Anterior cingulate cortex (tissue), 58 donors: Measurements from ENCODE around the gene SFI1.
"Not testable (repeated sequence)": the region's sequence is repeated elsewhere in the genome, so short reads cannot be mapped to it uniquely, and the experiment has no call there.

Experiments
- DNase-seq, 58 donors: peaks; one replicate each; lab custom pipeline; 2025; lab: John Stamatoyannopoulos, UW

SFI1 gene

DNA sequence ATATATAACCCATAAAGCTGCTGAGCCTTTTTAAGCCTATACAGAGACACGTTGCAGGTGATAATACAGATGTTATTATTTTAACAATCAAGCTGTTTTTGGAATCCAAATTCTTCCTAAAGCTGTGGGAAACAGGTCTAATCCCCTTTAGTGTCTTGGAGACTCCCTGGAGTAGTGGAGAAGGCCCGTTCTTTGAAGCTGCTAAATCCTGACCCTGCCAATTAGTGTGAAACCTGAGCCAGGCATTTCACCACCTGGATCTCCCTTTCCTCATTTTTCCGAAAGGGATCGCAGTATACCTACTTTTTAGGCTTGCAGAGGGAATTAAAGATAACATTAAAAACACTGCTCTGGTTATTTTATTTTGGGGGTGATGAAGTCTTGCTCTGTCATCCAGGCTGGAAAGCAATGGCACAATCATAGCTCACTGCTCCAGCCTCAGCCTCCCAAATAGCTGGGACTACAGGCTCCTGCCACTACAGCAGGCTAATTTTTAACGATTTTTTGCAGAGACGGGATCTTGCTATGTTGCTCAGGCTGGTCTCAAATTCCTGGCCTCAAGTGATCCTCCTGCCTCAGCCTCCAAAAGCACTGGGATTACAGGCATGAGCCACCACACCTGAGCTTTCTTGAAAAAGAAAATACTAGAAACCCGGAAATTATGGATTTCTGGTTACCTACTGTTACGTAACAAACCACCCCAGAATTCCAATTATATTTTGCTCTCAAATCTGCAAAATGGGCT, 4.9 kb upstream of the SFI1 start:
- no peak for DNase-seq

DNA sequence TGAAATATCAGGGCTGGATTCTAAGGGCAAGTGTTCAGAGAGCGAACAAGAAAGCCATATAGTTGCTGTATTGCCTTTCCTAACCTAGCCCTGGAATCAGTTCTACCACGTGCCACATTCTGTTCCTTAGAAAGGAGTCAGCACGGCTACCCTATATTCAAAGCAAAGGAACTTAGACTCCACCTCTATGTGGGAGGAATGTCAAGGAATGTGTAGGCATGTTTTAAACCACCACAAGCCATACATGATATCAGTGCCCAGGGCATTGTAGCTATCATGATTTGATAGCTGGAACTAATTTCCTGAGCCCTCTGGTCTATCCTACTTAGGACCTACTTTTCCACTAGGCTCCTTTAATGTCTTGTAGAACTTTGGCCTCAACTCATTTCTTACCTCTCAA, 4.2 kb upstream of the SFI1 start:
- no peak for DNase-seq

DNA sequence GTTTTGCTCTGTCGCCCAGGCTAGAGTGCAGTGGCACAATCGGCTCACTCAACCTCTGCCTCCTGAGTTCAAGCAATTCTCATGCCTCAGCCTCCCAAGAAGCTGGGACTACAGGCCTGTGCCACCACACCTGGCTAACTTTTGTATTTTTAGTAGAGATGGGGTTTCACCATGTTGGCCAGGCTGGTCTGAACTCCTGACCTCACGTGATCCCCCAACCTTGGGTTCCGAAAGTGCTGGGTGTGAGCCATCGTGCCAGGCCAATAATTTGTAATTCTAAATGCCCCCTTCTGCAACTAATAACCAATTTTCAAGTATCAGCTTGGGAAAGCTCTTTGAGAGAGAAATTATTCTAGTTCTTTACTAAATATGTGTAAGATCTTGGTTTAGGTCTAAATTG, 3.0 kb upstream of the SFI1 start:
- DNase-seq, result not testable (repeated sequence)

DNA sequence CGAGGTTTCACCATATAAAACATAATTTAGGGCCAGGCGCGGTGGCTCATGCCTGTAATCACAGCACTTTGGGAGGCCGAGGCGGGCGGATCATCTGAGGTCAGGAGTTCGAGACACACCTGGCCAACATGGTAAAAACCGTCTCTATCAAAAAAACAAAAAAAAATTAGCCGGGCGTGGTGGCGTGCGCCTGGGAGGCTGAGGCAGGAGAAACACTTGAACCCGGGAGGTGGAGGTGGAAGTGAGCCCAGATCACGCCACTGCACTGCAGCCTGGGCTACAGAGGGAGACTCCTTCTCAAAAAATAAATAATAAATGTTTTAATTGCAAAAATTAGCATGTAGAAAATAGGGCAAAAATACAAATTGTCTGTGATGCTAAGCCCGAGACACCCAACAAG, 993 bp upstream of the SFI1 start:
- DNase-seq, result no peak

DNA sequence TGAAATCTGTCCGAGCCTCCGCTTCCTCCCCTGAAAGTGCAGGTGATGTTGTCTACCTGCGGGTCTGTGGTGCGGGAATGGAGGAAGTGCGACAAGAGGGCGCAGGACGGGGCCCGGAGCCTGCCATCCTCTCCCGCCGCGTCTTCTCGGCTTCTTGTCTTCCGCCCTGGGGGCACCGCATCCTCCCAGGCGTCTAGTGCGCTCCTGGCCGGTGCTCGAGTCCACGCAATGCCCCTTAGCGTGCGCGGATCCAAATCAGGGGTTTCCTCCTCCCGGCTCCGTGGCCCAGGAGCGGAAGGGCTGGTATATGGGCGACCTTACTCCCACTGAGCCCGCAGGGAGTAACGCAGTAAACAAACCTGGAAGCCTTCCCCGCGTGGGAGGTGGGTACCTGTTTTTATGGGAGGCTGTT, 405 bp downstream of the SFI1 start:
- DNase-seq, result peak in 12 of 58 donors; percentile 10 to 44 (median 36)

DNA sequence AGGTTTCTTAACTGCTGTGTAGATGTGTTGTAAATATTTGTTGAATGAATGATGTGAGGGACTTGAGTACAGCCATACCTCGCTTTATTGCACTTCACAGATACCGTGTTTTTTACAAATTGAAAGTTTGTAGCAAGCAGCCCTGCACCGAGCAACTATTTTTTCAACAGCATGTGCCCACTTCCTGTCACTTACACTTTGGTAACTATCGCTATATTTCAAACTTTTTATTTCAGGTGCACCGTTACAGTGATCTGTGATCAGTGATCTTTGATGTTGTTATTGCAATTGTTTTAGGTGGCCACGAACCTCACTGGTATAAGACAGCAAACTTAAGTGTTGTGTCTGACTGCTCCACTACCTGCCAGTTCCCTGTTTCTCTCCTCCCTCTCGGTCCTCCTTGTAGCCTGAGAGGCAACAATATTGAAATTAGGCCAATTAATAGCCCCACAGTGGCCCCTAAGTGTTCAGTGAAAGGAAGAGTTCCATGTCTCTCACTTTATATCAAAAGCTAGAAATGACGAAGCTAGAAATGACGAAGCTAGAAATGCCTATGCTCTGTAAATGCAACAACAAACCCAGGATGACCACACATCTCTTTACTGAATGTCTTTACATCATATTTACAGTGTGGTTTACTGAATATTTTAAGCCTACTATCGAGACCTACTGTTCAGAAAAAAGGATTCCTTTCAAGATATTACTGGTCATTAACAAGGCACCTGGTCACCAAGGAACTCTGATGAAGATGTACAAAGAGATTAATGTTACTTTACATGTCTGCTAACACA, 1.0 kb downstream of the SFI1 start:
- no peak for DNase-seq

DNA sequence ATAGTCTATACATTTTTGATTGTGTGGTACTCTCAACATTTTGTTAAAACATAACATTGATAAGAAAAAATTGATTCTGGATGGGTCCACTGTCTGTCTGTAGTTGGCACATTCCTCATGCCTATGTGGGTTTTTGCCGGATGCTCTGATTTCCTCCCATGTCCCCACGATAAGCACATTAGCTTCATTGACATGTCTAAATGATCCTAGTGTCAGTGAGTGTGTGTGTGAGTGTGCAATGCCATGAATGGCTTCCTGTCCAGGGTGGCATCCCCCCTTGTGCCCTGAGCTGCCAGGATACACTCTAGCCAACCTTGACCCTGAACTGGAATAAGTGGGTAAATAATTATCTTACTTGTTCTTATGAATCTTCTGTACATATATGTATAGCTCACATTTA, 5.4 kb downstream of the SFI1 start:
- no peak for DNase-seq

DNA sequence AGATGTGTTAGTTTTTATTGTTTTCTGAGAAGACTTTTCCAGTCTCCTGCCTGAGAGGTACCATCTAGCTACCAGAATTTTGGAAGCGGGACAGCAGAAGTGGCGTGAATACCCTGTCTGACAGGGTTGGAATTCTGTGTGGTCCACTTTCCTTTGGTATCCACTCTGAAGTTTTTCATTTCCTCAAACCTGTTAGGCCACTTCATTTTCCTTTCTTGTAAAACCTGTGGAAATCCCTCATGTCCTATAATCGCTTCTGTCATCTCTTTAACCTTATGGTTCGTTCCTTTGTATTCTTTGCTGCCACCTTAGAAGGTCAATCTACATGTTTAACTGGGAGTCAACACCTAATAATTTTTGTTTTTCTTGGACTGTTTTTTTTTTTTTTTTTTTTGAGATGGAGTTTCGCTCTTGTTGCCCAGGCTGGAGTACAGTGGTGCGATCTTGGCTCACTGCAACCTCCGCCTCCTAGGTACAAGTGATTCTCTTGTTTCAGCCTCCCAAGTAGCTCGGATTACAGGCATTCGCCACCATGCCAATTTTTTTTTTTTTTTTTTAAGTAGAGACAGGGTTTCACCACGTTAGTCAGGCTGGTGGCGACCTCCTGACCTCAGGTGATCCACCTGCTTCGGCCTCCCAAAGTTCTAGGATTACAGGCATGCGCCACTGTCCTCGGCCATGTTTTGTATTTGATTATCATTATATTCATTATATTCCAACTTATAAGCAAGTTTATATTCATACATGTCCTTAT, 7.1 kb downstream of the SFI1 start:
- no peak for DNase-seq

DNA sequence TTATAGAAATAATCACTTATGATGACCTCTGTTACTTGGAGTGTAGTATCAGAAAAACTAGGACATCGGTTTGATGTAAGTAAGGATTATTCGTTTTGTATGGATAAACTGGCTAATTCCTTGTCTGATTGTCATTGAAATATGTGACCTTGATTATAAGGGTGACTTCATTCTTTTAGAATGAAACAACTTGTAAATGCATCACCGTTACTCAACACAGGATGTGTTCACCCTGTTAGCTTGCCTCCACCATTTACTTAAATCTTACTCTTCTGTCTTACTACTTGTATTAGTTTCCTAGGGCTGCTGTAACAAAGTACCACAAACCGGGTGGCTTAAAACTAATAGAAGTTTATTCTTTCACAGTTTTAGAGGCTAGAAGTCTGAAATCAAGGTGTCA, 7.9 kb downstream of the SFI1 start:
- DNase-seq, result no peak

DNA sequence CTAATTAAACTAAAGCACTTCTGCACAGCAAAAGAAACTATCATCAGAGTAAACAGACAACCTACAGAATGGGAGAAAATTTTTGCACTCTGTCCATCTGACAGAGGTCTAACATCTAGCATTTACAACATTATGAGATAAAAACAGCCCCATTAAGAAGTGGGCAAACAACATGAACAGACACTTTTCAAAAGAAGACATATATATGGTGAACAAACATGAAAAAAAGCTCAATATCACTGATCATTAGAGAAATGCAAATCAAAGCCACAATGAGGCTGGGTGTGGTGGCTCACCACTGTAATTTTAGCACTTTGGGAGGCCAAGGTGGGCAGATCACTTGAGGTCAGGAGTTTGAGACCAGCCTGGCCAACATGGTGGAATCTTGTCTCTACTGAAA, 11.2 kb downstream of the SFI1 start:
- not testable (repeated sequence) for DNase-seq

DNA sequence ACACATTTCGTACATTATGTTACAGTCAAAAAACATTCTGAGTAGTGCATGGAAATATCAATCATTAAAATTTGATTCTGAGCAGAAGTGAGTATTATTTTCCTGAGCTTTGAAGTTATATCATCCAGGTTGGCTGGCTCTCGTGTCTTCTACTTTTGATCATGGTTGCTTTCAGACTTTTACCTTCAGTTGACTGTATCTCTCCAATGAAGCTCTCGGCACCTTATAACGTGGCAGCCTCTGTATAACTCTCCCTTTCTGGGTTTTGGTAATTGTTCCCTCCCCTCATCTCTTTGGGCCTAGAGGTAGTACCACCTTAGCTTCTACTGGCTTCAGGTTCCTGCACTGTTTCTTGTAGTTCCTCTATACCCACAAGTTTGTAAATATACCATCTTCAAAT, 12.2 kb downstream of the SFI1 start:
- DNase-seq, result no peak

DNA sequence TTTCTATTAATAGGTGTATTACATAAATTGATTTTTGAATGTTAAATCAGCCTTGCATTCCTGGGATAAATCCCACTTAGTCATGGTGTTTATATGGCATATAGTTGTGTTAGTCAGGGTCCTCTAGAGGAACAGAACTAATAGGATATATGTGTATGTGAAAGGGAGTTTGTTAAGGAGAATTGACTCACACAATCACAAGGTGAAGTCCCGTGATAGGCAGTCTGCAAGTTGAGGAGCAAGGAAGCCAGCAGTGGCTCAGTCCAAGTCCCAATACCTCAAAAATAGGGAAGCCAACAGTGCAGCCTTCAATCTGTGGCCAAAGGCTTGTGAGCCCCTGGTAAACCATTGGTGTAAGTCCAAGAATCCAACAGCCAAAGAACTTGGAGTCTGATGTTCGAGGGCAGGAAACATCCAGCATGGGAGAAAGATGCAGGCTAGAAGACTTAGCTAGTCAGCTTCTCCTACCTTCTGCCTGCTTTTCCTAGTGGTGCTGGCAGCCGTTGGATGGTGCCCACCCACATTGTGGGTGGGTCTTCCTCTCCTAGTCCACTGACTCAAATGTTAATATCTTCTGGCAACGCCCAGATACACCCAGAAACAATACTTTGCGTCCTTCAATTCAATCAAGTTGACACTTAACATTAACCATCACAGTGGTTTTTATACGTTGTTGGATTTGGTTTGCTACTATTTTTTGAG, 12.9 kb downstream of the SFI1 start:
- no peak for DNase-seq

DNA sequence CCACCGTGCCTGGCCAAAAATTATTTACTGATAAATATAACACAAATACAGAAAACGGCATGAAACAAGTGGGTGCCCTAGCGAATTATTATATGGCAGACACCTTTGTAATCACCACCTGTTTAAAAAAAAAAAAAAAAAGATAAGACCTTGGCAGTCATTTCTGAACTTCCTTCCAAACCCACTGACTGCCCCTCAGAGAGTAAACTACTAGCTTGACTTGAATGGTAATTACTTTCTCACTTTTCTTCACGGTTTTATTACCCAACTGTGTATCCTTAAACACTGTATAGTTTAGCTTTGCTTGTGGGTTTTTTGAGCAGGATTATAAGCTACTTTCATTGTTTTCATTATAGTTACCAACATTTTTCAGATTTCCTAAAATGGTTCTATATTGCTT, 23.7 kb downstream of the SFI1 start:
- DNase-seq, result no peak

DNA sequence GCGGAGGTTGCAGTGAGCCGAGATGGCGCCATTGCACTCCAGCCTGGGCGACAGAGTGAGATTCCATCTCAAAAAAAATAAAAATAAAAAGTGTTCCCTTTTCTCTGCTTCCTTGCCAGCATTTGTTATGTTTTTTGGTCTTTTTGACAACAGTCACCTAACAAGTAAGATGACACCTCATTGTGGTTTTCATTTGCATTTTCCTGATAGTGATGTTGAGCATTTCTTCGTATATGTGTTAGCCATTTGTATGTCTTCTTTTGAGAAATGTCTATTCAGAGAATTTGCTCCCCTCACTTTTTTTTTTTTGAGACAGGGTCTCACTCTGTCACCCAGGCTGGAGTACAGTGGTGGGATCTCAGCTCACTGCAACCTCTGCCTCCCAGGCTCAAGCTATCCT, 27.8 kb downstream of the SFI1 start:
- DNase-seq, result not testable (repeated sequence)

DNA sequence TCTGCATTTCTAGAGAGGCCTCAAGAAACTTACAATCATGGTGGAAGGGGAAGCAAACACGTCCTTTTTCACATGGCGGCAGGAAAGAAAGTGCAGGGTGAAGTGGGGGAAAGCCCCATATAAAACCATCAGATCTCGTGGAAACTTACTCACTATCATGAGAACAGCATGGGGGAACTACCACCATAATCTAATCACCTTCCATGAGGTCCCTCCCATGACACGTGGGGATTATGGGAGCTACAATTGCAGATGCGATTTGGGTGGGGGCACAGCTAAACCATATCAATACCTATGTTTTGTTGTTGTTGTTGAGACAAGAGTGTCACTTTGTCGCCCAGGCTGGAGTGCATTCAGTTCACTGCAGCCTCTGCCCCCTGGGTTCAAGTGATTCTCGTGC, 29.9 kb downstream of the SFI1 start:
- no peak for DNase-seq

DNA sequence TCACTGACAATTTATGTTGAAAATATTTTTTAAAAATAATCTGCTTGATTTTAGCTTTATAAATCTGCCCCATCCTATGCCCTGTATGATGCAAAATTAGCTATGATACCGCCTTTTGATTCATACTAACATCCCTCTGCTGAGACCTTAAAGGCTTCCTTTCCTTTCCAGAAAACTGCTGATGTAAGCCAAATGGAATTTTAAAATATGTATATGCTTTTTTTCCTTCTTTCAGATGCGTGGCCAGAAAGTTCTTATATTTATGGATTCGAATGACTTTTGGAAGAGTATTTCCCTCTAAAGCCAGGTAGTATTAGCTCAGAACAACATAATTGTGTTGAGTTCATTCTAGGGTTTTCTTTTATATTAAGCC, 34.5 kb downstream of the SFI1 start:
- no peak for DNase-seq

DNA sequence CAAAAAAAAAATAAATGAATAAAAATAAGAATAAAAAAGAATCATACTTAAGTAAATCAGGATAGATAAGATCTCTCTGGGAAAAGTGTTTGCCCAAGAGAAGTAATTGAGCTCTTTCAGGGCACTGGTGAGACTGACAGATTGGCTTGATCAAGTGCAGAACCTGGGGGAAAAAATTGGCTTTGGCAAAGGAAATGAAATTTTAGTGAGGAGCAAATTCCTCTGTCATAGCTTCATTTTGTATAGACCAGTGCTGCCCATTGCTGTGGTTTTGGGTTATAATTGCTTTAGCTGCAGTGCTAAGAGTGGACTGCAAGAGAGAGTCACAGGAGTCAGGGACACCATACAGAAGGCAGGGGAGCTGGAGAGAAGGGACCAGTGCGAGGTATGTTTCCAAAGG, 35.7 kb downstream of the SFI1 start:
- no peak for DNase-seq

DNA sequence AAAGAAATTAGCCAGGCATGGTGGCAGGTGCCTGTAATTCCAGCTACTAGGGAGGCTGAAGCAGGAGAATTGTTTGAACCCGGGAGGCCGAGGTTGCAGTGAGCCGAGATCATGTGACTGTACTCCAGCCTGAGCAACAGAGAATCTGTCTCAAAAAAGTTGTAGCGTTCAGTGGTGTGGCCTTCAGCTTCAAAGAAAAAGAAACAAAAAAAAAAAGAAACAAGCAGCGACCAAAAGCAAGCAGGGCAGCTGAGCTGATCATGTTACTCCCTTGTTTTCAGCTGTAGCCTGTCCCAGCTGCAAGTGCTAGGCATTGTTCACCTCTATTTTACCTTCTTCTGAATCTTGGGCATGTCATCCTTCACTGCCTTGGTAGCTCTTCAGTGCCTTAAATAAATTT, 37.0 kb downstream of the SFI1 start:
- no peak for DNase-seq

DNA sequence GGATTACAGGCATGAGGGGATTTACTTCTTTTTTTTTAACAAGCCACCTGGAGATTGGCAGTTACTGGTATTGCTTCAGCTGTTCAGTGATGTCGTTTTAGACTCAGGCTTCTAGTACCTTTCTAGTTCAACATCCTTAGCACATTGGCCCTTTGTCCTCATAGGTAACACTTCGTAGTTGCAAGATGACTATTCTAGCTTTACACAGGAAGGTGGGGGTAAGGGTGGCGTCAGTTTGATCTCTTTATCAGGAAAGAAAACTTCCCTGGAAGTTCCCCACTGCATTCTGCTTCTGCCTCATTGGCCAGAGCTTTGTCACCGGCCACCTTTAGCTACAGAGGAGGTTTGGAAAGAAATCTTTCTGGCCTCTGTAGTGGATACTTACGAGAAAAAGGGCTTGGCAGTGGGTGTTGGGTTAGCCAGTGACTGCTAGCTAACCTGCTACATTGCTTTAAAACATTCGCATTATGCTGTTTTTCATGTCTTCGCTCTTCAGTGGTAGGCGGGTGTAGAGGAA, 40.7 kb downstream of the SFI1 start:
- no peak for DNase-seq

DNA sequence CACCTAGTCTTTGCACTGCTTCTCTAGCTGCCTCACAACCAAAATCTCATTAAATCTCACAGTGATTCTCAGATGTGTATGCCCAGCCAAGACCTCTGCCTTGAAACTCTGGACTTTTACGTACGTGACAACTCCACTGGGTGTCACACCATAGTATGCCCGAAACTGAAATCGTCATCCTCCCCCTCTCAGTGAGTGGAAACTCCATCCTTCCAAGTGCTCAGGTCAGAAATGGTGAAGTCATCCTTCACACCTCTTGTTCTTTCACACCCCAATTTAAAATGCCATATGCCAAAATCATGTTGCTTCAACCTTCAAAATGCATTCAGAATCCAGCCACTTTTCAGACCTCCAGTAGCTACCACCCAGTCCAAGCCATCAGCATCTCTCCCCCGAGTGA, 42.5 kb downstream of the SFI1 start:
- peak in 1 of 58 donors; percentile 25 for DNase-seq

DNA sequence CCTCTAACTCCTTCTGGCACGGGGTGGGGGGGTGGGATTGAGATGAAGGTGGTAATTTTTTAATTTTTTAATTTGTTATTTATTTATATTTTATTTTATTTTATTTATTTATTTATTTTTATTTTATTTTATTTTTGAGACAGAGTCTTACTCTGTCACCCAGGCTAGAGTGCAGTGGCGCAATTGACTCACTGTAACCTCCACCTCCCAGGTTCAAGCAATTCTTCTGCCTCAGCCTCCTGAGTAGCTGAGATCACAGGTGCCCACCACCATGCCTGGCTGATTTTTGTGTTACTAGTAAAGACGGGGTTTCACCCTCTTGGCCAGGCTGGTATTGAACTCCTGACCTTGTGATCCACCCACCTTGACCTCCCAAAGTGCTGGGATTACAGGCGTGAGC, 43.8 kb downstream of the SFI1 start:
- not testable (repeated sequence) for DNase-seq
